GM10847 (cell line): ENCODE results near the gene FGFRL1.

Experiments used
- POLR2A ChIP-seq: IDR thresholded peaks from 2 replicates; pipeline ENCODE4 v1.6.1; 2011; ENCODE audit not compliant: insufficient read length; ENCODE audit errors: extremely low read depth

The FGFRL1 gene

GRCh38 chr4:986879-987623, 24.4 kb upstream of the FGFRL1 start, which contains the start of gene IDUA:
IDUA (plus strand) TSS chr4:987044; CDS start chr4:987085, 41 bp downstream.
- no peak for TF ChIP-seq POLR2A

GRCh38 chr4:987624-988513, 23.6 kb upstream of the FGFRL1 start:
- no peak for TF ChIP-seq POLR2A

DNA sequence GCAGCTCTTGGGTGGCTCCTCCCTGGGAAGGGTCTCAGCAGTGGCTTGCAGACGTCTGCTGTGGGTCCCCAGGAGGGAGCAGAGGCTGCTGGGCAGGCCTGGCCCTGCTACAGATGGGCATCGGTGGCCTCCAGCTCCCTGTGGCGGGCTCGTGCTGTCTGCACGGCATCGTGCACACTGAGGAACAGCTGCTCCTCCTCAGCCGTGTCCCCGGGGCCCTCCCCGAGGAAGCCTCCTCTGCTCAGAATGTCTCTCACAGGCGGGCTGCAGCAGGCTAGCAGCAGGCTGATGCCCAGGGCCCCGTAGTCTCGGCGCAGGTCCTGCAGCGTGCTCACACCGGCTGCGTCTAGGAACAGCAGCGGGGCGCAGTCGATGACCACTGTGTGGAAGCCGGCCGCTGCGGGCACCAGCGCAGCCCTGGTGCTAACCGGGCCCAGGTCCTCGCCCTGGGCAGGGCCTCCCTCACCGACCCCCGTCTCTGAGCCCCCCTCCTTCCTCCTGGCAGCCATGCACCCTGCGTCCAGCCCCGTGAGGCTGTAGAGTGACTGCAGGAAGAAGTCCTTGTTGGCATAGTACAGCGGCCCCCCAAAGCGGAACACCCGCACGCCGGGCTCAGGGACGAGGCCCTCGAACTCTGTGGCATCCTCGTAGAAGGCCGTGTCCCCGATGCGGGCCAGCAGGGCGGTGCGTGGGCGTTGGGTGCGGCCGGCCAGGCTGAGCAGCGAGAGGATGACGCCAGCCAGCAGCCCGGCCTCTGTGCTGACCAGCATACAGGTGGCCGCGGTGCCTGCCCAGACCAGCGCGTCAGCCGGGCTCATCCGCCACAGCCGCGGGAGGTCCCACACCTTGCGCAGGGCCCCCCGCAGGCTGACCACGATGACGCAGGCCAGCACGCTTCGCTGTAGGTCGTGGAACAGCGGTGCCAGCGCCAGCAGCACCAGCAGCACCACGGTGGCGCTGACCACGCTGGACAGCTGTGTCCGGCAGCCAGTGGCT, 22.4 kb upstream of the FGFRL1 start:
- TF ChIP-seq POLR2A, result no peak

DNA sequence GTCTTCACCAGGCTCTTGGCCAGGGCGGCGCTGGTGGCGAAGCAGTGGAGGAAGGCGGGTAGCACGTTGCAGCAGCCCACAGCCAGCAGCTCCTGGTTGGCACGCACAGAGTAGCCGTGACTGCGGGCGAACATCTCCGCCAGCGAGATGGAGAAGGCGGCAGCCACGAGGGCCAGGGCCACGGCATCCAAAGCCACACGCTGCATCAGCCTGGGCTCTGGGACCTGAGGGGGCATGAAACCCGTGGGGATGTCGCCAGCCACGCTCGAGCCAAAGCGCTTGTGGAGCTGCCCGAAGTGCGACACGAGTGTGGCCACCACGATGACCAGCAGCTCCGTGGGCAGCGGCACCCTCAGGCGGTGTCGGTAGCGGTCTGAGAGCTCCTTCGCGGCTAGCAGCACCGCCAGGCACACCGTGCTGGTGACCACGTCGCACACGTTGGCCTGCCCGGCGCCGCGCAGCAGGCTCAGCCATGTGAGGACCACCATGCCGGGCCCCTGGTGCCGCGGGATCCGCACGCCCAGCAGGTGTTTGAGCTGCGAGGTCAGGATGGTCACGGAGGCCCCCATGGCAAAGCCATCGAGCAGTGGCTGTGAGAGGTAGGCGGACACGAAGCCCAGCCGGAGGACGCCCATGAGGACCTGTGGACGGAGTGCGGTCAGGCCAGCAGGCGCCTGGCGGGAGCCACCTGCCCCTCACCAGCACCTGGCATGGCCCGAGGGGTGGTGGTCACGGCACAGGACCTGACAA, 21.5 kb upstream of the FGFRL1 start:
- TF ChIP-seq POLR2A, result no peak

- TF ChIP-seq POLR2A, result no peak
Observed at GRCh38 chr4:990746-991367, 20.6 kb upstream of the FGFRL1 start.

- TF ChIP-seq POLR2A, result no peak
Observed at GRCh38 chr4:991451-992296, 19.8 kb upstream of the FGFRL1 start.

GRCh38 chr4:992297-993110, 18.9 kb upstream of the FGFRL1 start:
- TF ChIP-seq POLR2A, result no peak

DNA sequence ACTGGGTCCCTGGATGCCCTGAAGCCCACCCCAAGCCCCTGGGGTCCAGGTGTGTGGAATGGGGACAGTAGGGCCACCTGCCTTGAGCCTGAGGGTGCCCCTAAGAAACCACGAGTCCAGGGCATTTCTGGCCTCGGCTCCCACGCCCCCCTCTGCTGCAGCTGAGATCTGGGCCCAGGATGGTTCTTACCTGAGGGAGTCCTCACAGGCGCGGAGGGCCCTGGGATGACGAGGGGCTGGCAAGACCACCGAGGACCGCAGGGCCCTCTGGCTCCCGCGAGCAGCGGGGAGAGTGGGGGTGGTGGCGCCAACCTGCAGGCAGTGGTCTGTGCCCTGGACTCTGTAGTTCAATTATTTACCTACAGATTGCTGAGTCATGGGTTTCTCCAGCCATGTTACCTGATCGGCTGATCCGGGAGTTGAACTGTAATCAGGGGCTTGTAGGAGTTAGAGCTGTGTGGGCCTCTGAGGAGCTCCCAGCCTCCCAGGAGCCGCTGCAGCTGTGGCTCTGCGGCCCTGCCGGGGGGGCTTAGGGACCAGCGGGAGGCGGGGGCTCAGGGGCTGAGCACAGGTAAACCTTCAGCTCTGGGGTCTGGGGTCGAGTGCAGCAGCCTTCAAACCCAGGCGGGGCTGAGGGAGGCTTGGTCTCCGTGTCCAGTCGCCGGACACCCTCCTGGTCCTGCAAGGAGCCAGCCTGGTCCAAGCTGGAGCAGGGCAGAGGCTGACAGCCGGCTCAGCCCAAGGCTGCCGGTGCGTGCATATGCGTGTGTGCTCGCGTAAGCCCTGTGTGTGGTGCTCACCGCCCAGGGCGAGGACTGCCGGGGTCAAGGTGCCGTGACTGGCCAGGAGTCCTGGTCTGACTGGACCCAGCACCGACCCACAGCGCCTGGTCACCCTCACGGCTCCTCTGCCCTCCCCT, 18.1 kb upstream of the FGFRL1 start, which contains the start of gene SLC26A1:
TSS of gene SLC26A1 (minus strand) at position 294 of the 919 bp plus-strand sequence. CDS start 1,701 bp downstream, outside the sequence.
- TF ChIP-seq POLR2A, result no peak

GRCh38 chr4:995311-996026, 16.0 kb upstream of the FGFRL1 start:
- no peak for TF ChIP-seq POLR2A
